Neuron (in vitro differentiated cells): ENCODE results near the gene CDK1.
"Not testable (repeated sequence)": the region's sequence is repeated elsewhere in the genome, so short reads cannot be mapped to it uniquely, and the experiment has no call there.

Experiments used
- H2AFZ ChIP-seq: one replicate; pipeline ENCODE4 v1.6.1; 2013; ENCODE audit warnings: low read depth, mild to moderate bottlenecking, inconsistent platforms, low read length, moderate library complexity
- H3K27me3 ChIP-seq: one replicate; pipeline ENCODE4 v1.6.1; 2013; ENCODE audit warnings: low read length; ENCODE audit not compliant: insufficient read depth
- H3K36me3 ChIP-seq: one replicate; pipeline ENCODE4 v1.6.1; 2013; ENCODE audit warnings: low read length; ENCODE audit not compliant: insufficient read depth
- H3K4me1 ChIP-seq: one replicate; pipeline ENCODE4 v1.6.1; 2013; ENCODE audit warnings: low read length; ENCODE audit not compliant: insufficient read depth
- H3K4me3 ChIP-seq: 2 replicates; pipeline ENCODE4 v1.5.1; 2013; ENCODE audit warnings: mild to moderate bottlenecking, low read length, moderate library complexity
- H3K9me3 ChIP-seq: one replicate; pipeline ENCODE4 v1.6.1; 2013; ENCODE audit warnings: low read length

The CDK1 gene

DNA sequence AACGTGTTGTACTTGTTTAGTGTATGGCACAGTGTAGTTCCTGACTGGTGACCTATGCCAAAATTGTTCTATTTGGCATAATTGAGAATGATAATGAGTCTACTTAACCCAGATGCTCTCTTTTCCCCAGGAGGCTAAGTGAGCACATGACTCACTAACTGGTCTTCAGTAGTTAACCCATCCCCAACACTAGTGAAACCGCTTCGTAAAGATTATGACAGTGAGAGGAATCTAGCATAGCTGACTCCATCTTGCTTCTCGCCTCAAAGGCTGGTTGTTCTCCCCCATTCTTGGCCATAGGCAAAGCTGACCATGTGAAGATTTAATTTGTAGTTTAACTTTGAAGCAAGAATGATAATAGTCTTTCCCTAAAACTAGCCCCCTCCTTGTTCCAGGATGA is 47.2 kb downstream of the CDK1 start:
- no peaks in the 10 kb centered on the region for H3K36me3 ChIP-seq
- no peaks in the 10 kb centered on the region for H3K27me3 ChIP-seq
- H2AFZ ChIP-seq = no peak overlapping the region
- peaks cover 22% of the 10 kb centered on the region for H3K4me1 ChIP-seq
- H3K9me3 ChIP-seq = no peaks in the 10 kb centered on the region
- no peak overlapping the region for H3K4me3 ChIP-seq

DNA sequence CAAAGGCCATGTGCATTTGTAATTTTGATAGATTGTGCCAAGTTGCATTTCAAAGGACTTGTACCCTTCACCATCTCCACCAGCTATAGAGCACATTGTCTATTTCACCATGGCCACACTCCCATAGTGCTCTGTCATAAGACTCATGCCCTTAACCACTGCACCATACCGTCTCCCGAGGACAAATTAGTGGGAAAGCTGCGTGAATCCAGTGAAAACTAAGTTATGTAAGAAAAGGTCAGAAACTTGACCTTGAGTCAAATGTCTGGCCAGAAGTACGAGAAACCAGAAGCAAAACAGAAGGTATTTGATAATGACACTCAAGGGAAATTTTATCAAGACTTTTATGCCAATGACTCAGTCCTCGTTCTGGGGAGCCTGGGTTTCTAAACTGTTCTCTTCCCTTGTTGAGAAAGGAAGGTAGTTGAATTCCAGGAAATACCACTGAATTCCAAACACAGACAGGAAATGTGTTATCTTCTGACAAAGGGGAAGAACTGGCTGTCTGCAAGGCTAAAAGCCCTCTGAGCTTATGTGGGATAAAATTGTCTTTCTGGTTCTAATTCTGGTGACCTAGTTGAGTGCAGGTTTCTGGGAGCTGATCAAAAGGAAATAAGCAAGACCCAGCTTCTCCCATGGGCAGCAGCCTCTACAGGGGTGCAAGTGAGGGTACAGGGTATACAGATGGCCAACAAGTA is 49.7 kb downstream of the CDK1 start:
- no peaks in the 10 kb centered on the region for H3K27me3 ChIP-seq
- no peak overlapping the region for H2AFZ ChIP-seq
- H3K36me3 ChIP-seq = no peaks in the 10 kb centered on the region
- no peaks in the 10 kb centered on the region for H3K9me3 ChIP-seq
- peaks cover 12% of the 10 kb centered on the region for H3K4me1 ChIP-seq
- H3K4me3 ChIP-seq = no peak overlapping the region

DNA sequence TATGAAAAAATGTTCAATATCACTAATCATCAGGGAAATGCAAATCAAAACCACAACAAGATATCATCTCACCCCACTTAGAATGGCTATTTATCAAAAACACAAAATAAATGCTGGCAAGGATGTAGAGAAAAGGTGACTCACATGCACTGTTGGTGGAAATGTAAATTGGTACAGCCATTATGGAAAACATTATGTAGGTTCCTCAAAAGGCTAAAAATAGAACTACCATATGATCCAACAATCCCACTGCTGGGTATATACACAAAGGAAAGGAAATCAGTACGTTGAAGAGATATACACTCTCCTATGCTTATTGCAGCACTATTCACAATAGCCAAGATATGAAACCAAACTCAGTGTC is 50.2 kb downstream of the CDK1 start:
- no peak overlapping the region for H3K4me3 ChIP-seq
- no peaks in the 10 kb centered on the region for H3K36me3 ChIP-seq
- no peak overlapping the region for H2AFZ ChIP-seq
- no peaks in the 10 kb centered on the region for H3K9me3 ChIP-seq
- no peaks in the 10 kb centered on the region for H3K27me3 ChIP-seq
- H3K4me1 ChIP-seq = peaks cover 6% of the 10 kb centered on the region

DNA sequence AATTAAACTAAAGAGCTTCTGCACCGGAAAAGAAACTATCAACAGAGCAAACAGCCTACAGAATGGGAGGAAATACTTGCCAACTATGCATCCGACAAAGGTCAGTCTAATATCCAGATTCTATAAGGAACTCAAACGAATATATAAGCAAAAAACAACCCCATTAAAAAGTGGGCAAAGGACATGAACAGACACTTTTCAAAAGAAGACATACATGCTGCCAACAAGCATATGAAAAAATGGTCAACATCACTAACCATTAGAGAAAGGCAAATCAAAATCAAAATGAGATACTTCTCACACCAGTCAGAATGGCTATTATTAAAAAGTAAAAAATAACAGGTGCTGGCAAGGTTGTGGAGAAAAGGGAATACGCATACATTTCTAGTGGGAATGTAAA is 53.9 kb downstream of the CDK1 start:
- H3K36me3 ChIP-seq, H3K27me3 ChIP-seq, H3K4me3 ChIP-seq, H3K4me1 ChIP-seq, H2AFZ ChIP-seq, H3K9me3 ChIP-seq: not testable (repeated sequence)

DNA sequence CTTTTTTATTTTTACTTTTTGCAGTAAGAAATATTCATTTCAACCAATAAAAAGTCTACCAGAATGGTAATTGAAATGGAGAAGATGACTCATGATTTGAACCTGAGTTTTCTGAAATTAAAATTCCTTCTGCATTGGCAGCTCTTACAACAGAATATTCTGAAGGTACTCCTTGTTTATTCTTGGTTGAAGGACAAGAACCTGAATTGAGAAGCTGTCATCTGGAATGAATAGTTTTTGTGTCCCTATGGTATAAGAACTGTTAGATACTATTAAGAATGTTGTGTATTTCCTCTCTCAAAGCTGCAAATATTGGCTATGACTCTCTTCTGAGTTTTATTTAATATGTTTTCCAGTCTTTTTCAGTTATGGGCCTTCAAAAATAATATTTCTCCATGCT is 56.1 kb downstream of the CDK1 start:
- Histone ChIP-seq H3K27me3 (no peaks in the 10 kb centered on the region), H3K4me3 (no peak overlapping the region), H3K4me1 (no peaks in the 10 kb centered on the region), H3K36me3 (no peaks in the 10 kb centered on the region), H3K9me3 (no peaks in the 10 kb centered on the region), H2AFZ (no peak overlapping the region)

DNA sequence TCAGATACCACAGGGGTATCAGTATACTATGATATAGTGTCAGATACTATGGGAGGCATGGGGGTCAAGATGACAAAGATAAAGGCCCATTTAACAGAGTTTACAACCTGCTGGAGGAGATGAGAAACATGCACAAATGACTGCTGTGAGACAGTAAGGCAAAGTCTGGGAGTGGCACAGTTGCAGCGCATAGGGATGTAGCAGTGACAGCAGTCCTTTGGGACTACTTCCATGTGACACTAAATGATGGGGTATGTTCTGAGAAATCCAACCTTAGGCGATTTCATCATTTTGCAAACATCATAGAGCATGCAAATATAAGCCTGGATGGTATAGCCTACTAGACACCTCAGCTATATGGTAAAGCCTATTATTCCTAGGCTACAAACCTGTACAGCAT is 56.8 kb downstream of the CDK1 start:
- Histone ChIP-seq H3K36me3 (no peaks in the 10 kb centered on the region), H3K9me3 (no peaks in the 10 kb centered on the region), H2AFZ (no peak overlapping the region), H3K4me3 (no peak overlapping the region), H3K4me1 (no peaks in the 10 kb centered on the region), H3K27me3 (no peaks in the 10 kb centered on the region)

DNA sequence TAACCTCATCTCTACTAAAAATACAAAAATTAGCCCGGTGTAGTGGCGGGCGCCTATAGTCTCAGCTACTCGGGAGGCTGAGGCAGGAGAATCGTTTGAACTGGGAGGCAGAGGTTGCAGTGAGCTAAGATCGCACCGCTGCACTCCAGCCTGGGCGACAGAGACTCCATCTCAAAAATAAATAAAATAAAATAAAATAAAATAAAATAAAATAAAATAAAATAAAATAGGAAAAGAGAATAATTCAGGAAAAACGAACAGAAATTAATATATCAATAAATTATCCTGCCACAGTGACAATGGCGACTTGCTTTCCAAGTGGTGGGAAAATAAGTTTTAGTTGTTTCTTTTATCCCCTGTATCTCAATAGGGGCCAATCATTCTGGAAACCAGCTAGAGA is 62.9 kb downstream of the CDK1 start:
- H3K4me3 ChIP-seq, H3K9me3 ChIP-seq, H3K36me3 ChIP-seq, H2AFZ ChIP-seq, H3K4me1 ChIP-seq, H3K27me3 ChIP-seq: not testable (repeated sequence)

DNA sequence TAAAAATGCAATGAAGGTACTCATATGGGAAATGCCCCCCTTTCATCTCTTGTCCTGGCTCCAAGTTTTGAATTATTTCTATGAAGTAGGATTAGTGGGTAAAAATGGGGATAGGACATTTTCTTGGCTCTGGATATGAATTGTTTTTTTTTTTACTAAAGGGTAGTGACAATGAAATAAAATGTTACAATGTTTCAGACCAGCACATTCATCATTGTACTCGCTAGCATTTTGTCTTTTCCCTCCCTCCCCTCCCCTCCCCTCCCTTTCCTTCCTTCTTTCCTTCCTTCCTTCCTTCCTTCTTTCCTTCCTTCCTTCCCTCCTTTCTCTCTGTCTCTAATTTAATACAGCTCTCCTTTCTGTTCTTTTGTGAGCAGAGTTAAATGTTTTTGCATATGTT is 64.4 kb downstream of the CDK1 start:
- Histone ChIP-seq H2AFZ (no peak overlapping the region), H3K27me3 (no peaks in the 10 kb centered on the region), H3K9me3 (no peaks in the 10 kb centered on the region)

More for the DNA sequence above, 64.4 kb downstream of the CDK1 start:
- H3K4me1 ChIP-seq = no peaks in the 10 kb centered on the region
- no peaks in the 10 kb centered on the region for H3K36me3 ChIP-seq
- no peak overlapping the region for H3K4me3 ChIP-seq
